Esophagus squamous epithelium (tissue), 5 donors: ENCODE measurements around the gene FAT4. TPM values are rescaled to one million over a fixed set of nuclear protein-coding genes. Genes with fewer than 3 reads are reported as not detected.

ENCODE experiments used
- DNase-seq: peaks from one replicate; lab custom pipeline; 2025; lab: John Stamatoyannopoulos, UW
- H3K27ac ChIP-seq, 4 donors: fragments of 200-600 bp; sonication (generic); one replicate each; pipeline ENCODE4 v1.5.1; 2016 to 2019; ENCODE audit warnings: mild to moderate bottlenecking in 1 of 4
- H3K27me3 ChIP-seq, 4 donors: fragments of 200-600 bp; sonication (generic); 1 replicate in 3 of 4; 2 replicates in 1 of 4; pipeline versions ENCODE4 v1.5.1 to v1.6.0; 2017 to 2021; ENCODE audit warnings: antibody characterized with exemption in 1 of 4
- H3K36me3 ChIP-seq, 3 donors: fragments of 200-600 bp; sonication (generic); one replicate each; pipeline ENCODE4 v1.5.1; 2016 to 2019
- H3K4me1 ChIP-seq, 3 donors: fragments of 200-600 bp; sonication (generic); one replicate each; pipeline ENCODE4 v1.5.1; 2017 to 2019
- H3K4me3 ChIP-seq, 4 donors: fragments of 200-600 bp; sonication (generic); 1 replicate in 3 of 4; 2 replicates in 1 of 4; pipeline ENCODE4 v1.5.1; 2016 to 2019; ENCODE audit warnings: mild to moderate bottlenecking in 2 of 4, moderate library complexity in 1 of 4
- H3K9me3 ChIP-seq, 3 donors: fragments of 200-600 bp; sonication (generic); one replicate each; pipeline ENCODE4 v1.5.1; 2016 to 2019
- POLR2A ChIP-seq, 4 donors: fragments of 450-650 bp; IDR thresholded peaks; one replicate each; pipeline ENCODE4 v1.6.1; 2017; ENCODE audit warnings: antibody characterized with exemption in 4 of 4, mild to moderate bottlenecking in 4 of 4, moderate library complexity in 3 of 4
- WGBS, 2 donors: methylation state at CpG; one replicate each; pipeline ENCODE4 v1.1.5; 2018; 5-methylcytosine and 5-hydroxymethylcytosine counted together
- intact Hi-C: fragments of 100-400 bp; cut with DNase I; formaldehyde crosslinking; loops from one replicate; pipeline ENCODE4 v1.15.0; 2022
- total RNA-seq, 4 donors: library from RNA; depleted of rRNA; stranded (reverse); fragments of >200 nt; gene quantifications; one replicate each; pipeline ENCODE4 v1.1.0, GENCODE V29; 2016
- TF ChIP-seq, protein P1 (sequence below), 6 experiments: fragments of 450-650 bp in 4 of 6; fragments of 200-600 bp in 2 of 6; sonication (generic) in 2 of 6; IDR thresholded peaks; one replicate each; pipeline ENCODE4 v1.5.1; 2016 to 2019; ENCODE audit warnings: antibody characterized with exemption in 6 of 6, mild to moderate bottlenecking in 4 of 6, moderate library complexity in 4 of 6
- donor health status: DM: yes; HTN: yes; CAD: no.

Gene FAT4, protein sequence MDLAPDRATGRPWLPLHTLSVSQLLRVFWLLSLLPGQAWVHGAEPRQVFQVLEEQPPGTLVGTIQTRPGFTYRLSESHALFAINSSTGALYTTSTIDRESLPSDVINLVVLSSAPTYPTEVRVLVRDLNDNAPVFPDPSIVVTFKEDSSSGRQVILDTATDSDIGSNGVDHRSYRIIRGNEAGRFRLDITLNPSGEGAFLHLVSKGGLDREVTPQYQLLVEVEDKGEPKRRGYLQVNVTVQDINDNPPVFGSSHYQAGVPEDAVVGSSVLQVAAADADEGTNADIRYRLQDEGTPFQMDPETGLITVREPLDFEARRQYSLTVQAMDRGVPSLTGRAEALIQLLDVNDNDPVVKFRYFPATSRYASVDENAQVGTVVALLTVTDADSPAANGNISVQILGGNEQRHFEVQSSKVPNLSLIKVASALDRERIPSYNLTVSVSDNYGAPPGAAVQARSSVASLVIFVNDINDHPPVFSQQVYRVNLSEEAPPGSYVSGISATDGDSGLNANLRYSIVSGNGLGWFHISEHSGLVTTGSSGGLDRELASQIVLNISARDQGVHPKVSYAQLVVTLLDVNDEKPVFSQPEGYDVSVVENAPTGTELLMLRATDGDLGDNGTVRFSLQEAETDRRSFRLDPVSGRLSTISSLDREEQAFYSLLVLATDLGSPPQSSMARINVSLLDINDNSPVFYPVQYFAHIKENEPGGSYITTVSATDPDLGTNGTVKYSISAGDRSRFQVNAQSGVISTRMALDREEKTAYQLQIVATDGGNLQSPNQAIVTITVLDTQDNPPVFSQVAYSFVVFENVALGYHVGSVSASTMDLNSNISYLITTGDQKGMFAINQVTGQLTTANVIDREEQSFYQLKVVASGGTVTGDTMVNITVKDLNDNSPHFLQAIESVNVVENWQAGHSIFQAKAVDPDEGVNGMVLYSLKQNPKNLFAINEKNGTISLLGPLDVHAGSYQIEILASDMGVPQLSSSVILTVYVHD (N-terminal part only)
- total RNA-seq: 10 to 100 TPM in 1 of 4 donors, 1 to 10 TPM in 2, under 1 TPM in 1; 0.61 to 18.5 (median 2.8) TPM

- TF ChIP-seq, protein P1, sequence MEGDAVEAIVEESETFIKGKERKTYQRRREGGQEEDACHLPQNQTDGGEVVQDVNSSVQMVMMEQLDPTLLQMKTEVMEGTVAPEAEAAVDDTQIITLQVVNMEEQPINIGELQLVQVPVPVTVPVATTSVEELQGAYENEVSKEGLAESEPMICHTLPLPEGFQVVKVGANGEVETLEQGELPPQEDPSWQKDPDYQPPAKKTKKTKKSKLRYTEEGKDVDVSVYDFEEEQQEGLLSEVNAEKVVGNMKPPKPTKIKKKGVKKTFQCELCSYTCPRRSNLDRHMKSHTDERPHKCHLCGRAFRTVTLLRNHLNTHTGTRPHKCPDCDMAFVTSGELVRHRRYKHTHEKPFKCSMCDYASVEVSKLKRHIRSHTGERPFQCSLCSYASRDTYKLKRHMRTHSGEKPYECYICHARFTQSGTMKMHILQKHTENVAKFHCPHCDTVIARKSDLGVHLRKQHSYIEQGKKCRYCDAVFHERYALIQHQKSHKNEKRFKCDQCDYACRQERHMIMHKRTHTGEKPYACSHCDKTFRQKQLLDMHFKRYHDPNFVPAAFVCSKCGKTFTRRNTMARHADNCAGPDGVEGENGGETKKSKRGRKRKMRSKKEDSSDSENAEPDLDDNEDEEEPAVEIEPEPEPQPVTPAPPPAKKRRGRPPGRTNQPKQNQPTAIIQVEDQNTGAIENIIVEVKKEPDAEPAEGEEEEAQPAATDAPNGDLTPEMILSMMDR (IDR thresholded peaks at IDR 0.05): peak in 3 of 6 experiments; percentile 4 to 20 (median 11)
- peak in 2 of 4 donors; percentile 62 to 67 for TF ChIP-seq POLR2A (IDR thresholded peaks at IDR 0.05)
- Histone ChIP-seq H3K27ac (peak within 1 kb of the TSS; percentile 76 to 93 (median 90)), H3K36me3 (no peaks in the 10 kb centered on the region), H3K4me3 (peak within 1 kb of the TSS; percentile 51 to 78 (median 72)), H3K27me3 (peaks cover 0 to 57% (median 0%) of the 10 kb centered on the region in 4 donors), H3K4me1 (peaks cover 9 to 65% (median 23%) of the 10 kb centered on the region in 3 donors), H3K9me3 (no peaks in the 10 kb centered on the region)
- intact Hi-C loops: loop anchor here (10.0 kb wide), 1 partner anchor 420 kb away; no protein-coding TSS in a partner anchor
- peak; percentile 61 for DNase-seq
- WGBS, 2 donors: 0 to 1% methylated on average over 25 to 27 of the region's 68 CpGs
Observed at GRCh38 chr4:125314676-125315575, at the start of gene FAT4. FAT4 (plus strand) TSS chr4:125314955; CDS start chr4:125316412, 1,457 bp downstream.

DNA sequence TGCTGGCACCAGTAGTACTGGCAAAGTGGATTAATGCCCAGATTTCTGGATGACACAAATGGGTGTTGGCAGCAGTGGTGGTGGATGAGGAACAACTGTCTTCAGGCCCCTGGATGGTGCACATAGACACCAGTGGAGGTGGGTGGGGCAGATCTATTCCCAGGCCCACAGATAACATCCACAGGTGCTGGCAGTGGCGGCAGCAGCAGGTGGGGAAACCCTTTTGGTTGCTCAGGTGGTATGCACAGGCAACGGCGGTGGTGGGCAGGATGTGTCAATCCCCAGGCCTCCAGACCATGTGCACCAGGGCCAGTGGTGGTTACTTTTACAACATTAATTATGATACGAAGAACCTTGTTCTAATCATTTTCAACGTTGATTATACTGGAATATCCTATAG is 48.9 kb upstream of the FAT4 start:
- Histone ChIP-seq H3K4me1 (peaks cover 6 to 32% (median 6%) of the 10 kb centered on the region in 3 donors), H3K9me3 (no peaks in the 10 kb centered on the region), H3K4me3 (no peak overlapping the region), H3K36me3 (no peaks in the 10 kb centered on the region), H3K27me3 (no peaks in the 10 kb centered on the region), H3K27ac (peak overlapping the region in 2 of 4 donors; percentile 24 to 54)
- no peak for DNase-seq
- intact Hi-C loops: no loop called here
- TF ChIP-seq, protein P1 (IDR thresholded peaks at IDR 0.05): no peak
- no peak for TF ChIP-seq POLR2A (IDR thresholded peaks at IDR 0.05)
- WGBS, 2 donors: 83 to 85% methylated on average over 4 to 5 of the region's 5 CpGs

DNA sequence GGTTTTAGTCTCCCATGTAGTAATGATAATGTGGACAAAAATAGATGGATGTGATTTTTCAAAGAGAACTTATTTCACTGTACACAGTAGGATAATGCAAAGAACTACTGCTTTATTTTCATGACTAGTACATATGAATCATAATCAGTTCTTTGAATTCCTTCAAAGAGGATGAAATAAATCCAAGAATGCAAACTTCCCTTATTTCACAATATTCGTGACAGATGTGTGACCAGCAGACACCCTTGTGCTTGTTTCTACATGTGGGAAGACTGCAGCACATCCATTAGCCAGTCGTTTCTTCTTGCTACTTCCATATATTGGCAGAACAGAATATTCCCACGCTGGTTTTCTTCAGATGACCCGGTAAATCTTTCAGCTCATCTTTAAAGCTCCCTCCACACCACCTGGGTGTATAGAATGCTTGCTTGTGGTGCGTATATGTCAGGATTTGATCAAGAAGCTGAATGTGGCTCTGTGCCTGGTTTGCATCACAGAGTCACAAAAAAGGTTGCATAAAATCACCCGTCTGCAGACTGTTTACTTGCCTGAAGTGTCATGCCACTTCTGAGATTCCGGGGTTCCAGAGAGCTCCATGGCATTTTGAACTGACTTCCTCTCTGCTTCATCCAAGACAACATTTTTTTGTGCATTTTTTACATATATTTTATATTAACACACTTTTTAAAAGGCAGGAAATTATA is 47.7 kb upstream of the FAT4 start:
- Histone ChIP-seq H3K9me3 (no peaks in the 10 kb centered on the region), H3K36me3 (no peaks in the 10 kb centered on the region), H3K27ac (peak overlapping the region in 3 of 4 donors; percentile 2 to 54 (median 24)), H3K4me3 (peak overlapping the region in 2 of 4 donors; percentile 5 to 19), H3K27me3 (no peaks in the 10 kb centered on the region), H3K4me1 (peaks cover 6 to 32% (median 6%) of the 10 kb centered on the region in 3 donors)
- no peak for DNase-seq
- intact Hi-C loops: no loop called here
- TF ChIP-seq, protein P1 (IDR thresholded peaks at IDR 0.05): no peak
- TF ChIP-seq POLR2A (IDR thresholded peaks at IDR 0.05): no peak
- 20 to 23% methylated on average over 7 of the region's 7 CpGs for WGBS, 2 donors

GRCh38 chr4:125267630-125268029 is 47.1 kb upstream of the FAT4 start:
- no peaks in the 10 kb centered on the region for H3K9me3 ChIP-seq
- no peak for DNase-seq
- peak overlapping the region in 2 of 4 donors; percentile 2 to 54 for H3K27ac ChIP-seq
- TF ChIP-seq, protein P1 (IDR thresholded peaks at IDR 0.05): no peak
- no peak for TF ChIP-seq POLR2A (IDR thresholded peaks at IDR 0.05)
- peaks cover 6 to 32% (median 6%) of the 10 kb centered on the region in 3 donors for H3K4me1 ChIP-seq
- H3K27me3 ChIP-seq: no peaks in the 10 kb centered on the region
- 32 to 50% methylated on average over 3 of the region's 3 CpGs for WGBS, 2 donors
- H3K36me3 ChIP-seq: no peaks in the 10 kb centered on the region
- intact Hi-C loops: no loop called here
- H3K4me3 ChIP-seq: no peak overlapping the region
